HG03064 (cell line): ENCODE data around the gene EPGN.
A peak's percentile ranks its signal among the peaks of the same experiment; 100 is the strongest.
"Not testable (repeated sequence)": the region's sequence is repeated elsewhere in the genome, so short reads cannot be mapped to it uniquely, and the experiment has no call there.

Experiments used
- ATAC-seq: cut with Tn5 transposase; IDR thresholded peaks from one replicate; pipeline ENCODE4 v1.9.1; 2021; ENCODE audit warnings: low read depth; ENCODE audit not compliant: unreplicated experiment

Gene EPGN

DNA sequence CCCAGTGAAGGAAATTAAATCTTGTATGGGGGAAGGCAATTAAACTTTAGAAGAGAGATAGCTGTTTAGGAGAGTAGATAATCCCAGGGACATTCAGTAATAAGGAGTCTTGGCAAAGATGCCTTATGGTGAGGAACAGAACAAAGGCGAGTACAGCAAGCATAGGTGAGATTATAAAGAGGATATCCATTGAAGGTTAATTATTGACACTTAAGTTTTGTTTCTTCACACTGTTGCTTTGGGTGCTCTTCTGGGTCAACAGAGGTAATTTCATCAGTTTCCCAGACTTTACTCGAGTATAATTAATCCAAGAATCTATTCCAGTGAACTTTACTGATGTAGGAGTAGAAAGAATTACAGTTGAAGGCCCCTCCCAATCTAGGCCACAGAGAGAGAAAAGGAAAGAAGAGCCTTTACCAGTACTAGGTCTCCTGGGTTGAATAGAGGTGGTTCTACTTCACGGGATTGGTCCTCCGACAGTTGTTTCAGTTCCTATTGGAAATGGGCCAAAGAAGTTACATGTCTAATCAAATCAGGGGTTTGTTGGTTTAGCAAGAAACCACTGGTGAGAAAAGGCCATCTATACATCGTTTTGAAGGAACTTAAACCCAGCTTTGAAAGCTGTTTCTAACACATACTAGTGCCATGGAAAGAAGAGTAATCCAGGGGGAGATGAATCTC lies 27.2 kb downstream of the EPGN start:
- ATAC-seq, result peak; percentile 93

DNA sequence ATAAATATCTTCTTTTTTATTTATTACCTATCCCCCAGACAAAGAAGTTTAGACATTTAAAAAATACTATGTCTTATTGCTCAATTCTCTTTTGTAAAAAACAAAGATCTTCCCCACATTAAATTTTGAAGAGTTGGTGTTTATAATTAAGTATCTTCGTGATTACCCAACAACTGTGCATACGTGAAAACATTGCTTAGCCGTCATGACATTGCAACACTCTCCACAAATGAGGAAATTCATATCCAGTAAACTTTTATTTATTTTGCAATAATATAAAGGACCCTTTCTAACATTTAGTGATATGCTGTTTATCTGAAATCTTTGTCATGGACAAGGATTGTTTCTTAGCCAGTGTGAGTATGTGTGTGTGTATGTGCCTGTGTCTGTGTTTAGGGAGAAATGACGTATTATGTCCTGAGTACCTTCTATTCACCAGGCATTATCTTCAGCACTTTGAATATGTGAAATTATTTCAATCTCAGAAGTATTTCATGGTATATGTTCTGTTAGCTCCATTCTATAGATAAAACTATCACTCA lies 30.6 kb downstream of the EPGN start:
- no peak for ATAC-seq

DNA sequence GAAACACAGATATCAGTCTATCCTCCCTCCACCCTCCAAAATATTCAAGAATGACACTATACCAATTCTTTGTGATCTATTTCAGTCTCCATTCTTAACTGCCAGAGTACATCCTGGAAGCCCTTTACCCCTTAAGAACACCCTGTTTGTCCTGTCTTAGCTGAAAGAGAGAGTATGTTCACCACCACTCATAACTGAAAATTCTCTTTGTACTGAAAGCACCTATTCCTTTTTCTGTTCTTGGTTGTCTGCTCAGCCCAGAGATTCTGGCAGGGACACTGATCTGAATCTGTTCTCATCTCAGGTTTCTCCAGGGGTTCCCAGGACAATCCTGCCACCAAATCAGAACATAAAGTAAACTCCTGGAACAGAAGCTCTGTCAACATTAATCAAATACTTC lies 31.2 kb downstream of the EPGN start:
- no peak for ATAC-seq

DNA sequence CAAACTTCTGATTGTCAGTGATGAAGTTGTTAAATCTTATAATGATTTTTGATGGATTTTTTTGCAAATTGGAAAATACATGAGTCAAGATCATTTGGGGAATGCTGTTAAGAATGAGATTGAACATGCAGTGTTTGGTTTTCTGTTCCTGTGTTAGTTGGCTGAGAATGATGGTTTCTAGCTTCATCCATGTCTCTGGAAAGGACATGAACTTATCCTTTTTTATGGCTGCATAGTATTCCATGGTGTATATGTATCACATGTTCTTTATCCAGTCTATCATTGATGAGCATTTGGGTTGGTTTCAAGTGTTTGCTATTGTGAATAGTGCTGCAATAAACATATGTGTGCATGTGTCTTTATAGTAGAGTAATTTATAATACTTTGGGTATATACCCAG lies 32.2 kb downstream of the EPGN start:
- not testable (repeated sequence) for ATAC-seq

DNA sequence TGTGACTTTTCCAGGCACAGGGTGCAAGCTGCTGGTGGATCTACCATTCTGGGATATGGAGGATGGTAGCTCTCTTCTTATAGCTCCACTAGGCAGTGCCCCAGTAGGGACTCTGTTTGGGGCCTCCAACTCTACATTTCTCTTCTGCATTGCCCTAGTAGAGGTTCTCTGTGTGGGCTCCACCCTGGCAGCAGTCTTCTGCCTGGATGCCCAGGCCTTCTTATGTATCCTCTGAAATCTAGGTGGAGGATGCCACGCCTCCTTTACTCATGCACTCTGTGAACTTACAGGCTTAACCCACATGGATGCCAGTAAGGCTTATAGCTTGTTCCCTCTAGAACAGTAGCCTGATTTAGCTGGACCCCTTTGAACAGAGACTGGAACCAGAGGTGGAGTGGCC lies 35.8 kb downstream of the EPGN start:
- ATAC-seq, result no peak

DNA sequence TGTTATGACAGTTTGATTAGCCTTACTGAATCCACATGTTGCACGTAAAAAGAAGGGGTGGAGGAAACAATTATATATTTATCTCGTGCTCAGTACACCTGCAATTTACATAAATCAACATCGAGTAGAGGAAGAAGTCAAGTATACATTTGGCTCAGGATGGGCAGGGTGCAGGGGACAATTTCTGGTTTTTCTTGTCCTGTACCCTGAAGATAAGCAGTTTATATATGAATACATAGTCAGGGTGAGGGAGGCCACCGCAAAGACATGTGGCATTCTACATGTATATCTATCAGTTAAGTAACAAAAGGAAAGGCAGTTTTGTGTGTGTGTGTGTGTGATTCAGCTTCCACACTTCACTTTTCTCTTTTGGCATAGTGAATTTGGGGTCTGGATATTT lies 45.6 kb downstream of the EPGN start:
- ATAC-seq, result no peak

DNA sequence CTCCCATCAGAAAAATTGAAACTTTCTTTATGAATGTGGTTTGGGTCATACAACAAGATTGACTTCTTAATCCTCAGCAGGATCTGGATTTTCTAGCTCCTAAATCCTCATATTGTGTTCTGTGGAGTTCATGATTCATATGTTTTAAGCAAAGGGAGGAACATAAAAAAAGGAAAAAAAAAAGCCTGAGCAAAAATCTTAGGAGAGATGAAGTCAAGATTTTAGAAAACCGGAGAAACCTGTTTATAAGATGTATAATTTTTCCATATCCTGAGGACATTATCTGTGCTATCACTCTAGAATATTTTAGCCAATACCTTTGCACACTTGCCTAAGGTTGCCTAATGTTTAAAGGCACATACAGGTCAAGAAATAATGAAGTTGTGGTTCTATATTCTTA lies 49.7 kb downstream of the EPGN start:
- ATAC-seq, result no peak

DNA sequence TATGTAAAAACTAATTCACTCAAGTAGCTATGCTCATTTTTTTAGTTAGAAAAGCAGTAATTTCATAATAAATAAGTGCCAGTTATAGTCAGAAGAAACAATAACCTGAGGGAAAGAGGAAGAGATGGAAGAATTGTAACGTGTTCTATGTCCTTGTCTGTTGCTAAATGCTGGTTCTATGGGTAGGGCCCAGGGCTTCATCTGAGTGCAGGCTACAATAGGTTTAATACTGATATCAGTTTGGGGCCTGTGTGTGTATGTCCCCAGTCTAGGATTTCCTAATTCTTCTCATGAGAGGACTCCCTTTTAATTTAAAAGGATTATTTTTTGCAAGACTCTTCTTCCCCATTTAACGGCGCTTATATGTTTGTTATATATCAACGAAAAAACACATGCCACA lies 53.4 kb downstream of the EPGN start:
- ATAC-seq, result no peak

DNA sequence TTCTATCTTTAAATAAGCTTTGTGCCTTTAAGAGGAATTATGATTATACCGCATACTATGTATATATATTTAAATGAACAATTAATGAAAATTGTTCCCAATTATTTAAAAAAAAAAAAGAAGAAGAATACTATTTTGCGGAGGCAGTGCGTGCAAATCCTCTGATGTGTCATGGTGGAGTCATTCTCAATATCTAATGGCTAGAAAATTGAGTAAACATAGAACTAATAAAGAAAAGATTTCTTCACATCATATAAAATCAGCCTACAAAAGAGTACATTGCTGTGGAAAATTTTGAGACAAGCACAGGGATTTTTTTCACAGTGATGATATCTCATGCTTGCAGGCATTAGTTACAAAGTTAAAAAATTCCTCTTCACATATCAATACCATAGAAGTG lies 54.1 kb downstream of the EPGN start:
- no peak for ATAC-seq

DNA sequence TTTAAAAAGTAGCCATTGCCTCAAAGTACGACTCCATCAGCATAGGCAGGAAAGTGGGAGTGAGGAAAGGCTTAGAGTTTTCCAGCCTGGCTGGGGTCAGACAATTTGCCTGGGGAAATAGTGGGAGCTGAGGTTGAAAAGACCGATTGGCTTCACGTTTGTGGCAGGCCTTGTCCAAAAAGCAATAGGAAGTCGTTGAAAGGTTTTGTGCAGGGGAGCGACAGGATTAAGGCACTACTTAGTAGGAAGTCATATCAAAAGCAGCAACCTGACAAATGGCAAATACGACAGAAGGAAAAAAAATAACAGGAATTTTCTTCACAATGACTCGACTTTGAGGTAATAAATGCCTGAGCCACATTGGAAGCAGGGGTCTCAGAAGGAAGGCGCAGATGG lies 56.0 kb downstream of the EPGN start:
- no peak for ATAC-seq

DNA sequence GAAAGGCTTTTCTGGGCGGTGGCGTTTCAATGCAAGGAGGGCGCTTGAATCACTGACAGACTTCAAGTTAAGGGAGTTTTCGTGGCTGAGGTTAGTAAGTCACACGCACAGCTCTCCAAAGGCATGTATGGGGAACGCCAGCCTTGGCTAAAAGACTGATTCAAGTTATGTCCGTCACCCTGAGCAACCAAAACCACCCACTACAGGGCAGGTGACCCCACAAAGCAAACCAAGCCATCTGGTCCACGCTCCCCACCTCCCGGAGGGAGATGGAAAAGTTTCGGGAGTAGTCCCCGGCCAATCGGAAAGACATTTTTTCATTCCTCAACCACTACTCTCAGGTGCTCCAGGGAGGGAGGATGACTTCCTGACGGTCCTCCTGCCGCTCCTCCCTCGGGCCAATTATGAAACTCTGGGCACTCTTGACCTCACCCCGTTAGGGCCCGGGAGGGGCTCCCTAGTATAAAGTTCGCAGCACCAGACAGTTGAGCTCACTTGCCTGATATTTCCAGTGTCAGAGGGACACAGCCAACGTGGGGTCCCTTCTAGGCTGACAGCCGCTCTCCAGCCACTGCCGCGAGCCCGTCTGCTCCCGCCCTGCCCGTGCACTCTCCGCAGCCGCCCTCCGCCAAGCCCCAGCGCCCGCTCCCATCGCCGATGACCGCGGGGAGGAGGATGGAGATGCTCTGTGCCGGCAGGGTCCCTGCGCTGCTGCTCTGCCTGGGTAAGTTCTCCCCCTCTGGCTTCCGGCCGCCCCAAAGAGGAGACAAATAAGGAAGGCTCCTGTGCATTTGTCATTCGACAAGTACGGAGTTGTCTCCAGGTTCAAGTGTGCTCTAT lies 56.6 kb downstream of the EPGN start, which contains the start of gene EREG:
TSS of gene EREG (plus strand) at position 494 of the 840 bp plus-strand sequence. CDS start at position 658, 164 bp downstream.
- no peak for ATAC-seq

DNA sequence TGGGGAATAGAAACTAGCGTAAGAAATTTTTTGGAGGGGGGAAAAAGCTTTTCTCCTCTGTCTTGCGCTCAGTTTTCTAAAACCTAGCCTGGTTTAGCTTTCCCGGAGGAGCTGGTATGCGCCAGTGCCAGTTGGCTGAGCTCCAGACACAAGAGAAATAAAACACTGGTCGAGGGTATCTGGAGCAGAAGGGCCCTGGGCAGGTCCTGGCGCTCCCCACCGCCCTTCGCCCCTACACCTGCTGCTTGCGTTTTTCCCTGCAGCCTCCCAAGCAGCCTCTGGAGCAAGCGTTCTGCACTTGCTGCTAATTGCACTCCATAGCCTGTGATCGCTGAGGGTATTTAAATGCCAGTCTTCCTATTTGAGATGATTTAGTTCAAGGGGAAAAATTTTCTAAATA lies 57.5 kb downstream of the EPGN start:
- no peak for ATAC-seq
